NCI-H1092 (cell line): ENCODE measurements around the gene STAG3.
"Not testable (repeated sequence)": the region's sequence is repeated elsewhere in the genome, so short reads cannot be mapped to it uniquely, and the experiment has no call there.

Source experiments
- DNase-seq: peaks from one replicate; lab custom pipeline; 2025; lab: John Stamatoyannopoulos, UW

Gene STAG3

GRCh38 chr7:100214356-100214755 lies 36.6 kb downstream of the STAG3 start:
- DNase-seq, result not testable (repeated sequence)

GRCh38 chr7:100215895-100216294 lies 38.2 kb downstream of the STAG3 start:
- DNase-seq, result no peak

GRCh38 chr7:100217934-100218333 lies 40.2 kb downstream of the STAG3 start:
- DNase-seq, result peak; percentile 55

- no peak for DNase-seq
Observed at GRCh38 chr7:100219271-100219737, 41.6 kb downstream of the STAG3 start.

- not testable (repeated sequence) for DNase-seq
Observed at GRCh38 chr7:100219801-100220585, 42.3 kb downstream of the STAG3 start, which contains the start of gene PVRIG. PVRIG (plus strand) TSS chr7:100219949; CDS start chr7:100219971, 22 bp downstream.

GRCh38 chr7:100220586-100221230 lies 43.0 kb downstream of the STAG3 start:
- DNase-seq, result no peak

GRCh38 chr7:100221231-100221718 lies 43.6 kb downstream of the STAG3 start:
- no peak for DNase-seq

- DNase-seq, result no peak
Observed at GRCh38 chr7:100221767-100222444, 44.2 kb downstream of the STAG3 start.

- DNase-seq, result no peak
Observed at GRCh38 chr7:100222445-100223132, 44.9 kb downstream of the STAG3 start.

- not testable (repeated sequence) for DNase-seq
Observed at GRCh38 chr7:100223376-100223927, 45.7 kb downstream of the STAG3 start.

- DNase-seq, result not testable (repeated sequence)
Observed at GRCh38 chr7:100224891-100225290, 47.2 kb downstream of the STAG3 start.

- not testable (repeated sequence) for DNase-seq
Observed at GRCh38 chr7:100234660-100235317, 57.1 kb downstream of the STAG3 start.

- DNase-seq, result not testable (repeated sequence)
Observed at GRCh38 chr7:100239975-100240374, 62.3 kb downstream of the STAG3 start.

GRCh38 chr7:100243385-100243784 lies 65.7 kb downstream of the STAG3 start:
- DNase-seq, result not testable (repeated sequence)

- not testable (repeated sequence) for DNase-seq
Observed at GRCh38 chr7:100244988-100245605, 67.4 kb downstream of the STAG3 start.

- DNase-seq, result not testable (repeated sequence)
Observed at GRCh38 chr7:100246121-100246864, 68.6 kb downstream of the STAG3 start.

GRCh38 chr7:100246865-100247137 lies 69.1 kb downstream of the STAG3 start:
- DNase-seq, result not testable (repeated sequence)

GRCh38 chr7:100247152-100247757 lies 69.5 kb downstream of the STAG3 start:
- peak; percentile 59 for DNase-seq

GRCh38 chr7:100248483-100248882 lies 70.8 kb downstream of the STAG3 start:
- DNase-seq, result no peak
